HEK293 (cell line): Measurements from ENCODE around the gene PIP4K2B.
A peak's percentile ranks its signal among the peaks of the same experiment; 100 is the strongest.

Experiments
- EGR2 ChIP-seq: fragments of 450-650 bp; formaldehyde crosslinking; IDR thresholded peaks from 2 replicates; pipeline ENCODE4 v1.5.1; 2016; ENCODE audit warnings: low read depth, missing biosample characterization, missing genetic modification characterization
- KLF16 ChIP-seq: fragments of 450-650 bp; formaldehyde crosslinking; IDR thresholded peaks from 2 replicates; pipeline ENCODE4 v1.5.1; 2017; ENCODE audit warnings: missing biosample characterization, missing genetic modification characterization
- YY1 ChIP-seq: fragments of 450-650 bp; formaldehyde crosslinking; IDR thresholded peaks from 2 replicates; pipeline ENCODE4 v1.5.1; 2018; ENCODE audit warnings: missing biosample characterization, missing genetic modification characterization
- ZBTB21 ChIP-seq: fragments of 450-650 bp; formaldehyde crosslinking; IDR thresholded peaks from 2 replicates; pipeline ENCODE4 v1.5.1; 2017; ENCODE audit warnings: missing biosample characterization, missing genetic modification characterization
- ZBTB48 ChIP-seq: fragments of 450-650 bp; formaldehyde crosslinking; IDR thresholded peaks from 2 replicates; pipeline ENCODE4 v1.5.1; 2016; ENCODE audit warnings: missing biosample characterization, missing genetic modification characterization
- ZNF157 ChIP-seq: fragments of 450-650 bp; formaldehyde crosslinking; IDR thresholded peaks from 2 replicates; pipeline ENCODE4 v1.5.1; 2016; ENCODE audit warnings: missing biosample characterization, missing genetic modification characterization
- ZNF211 ChIP-seq: fragments of 450-650 bp; formaldehyde crosslinking; IDR thresholded peaks from 2 replicates; pipeline ENCODE4 v1.5.1; 2016; ENCODE audit warnings: low read depth, missing biosample characterization, missing genetic modification characterization
- ZNF335 ChIP-seq: fragments of 450-650 bp; formaldehyde crosslinking; conservative IDR thresholded peaks from 2 replicates; pipeline ENCODE4 v1.5.1; 2016; ENCODE audit warnings: missing biosample characterization, missing genetic modification characterization
- ZNF423 ChIP-seq: fragments of 450-650 bp; formaldehyde crosslinking; IDR thresholded peaks from 2 replicates; pipeline ENCODE4 v1.5.1; 2016; ENCODE audit warnings: missing biosample characterization, missing genetic modification characterization
- ZNF433 ChIP-seq: fragments of 450-650 bp; formaldehyde crosslinking; IDR thresholded peaks from 2 replicates; pipeline ENCODE4 v1.5.1; 2016; ENCODE audit warnings: missing biosample characterization, missing genetic modification characterization, low read depth
- ZNF510 ChIP-seq: fragments of 450-650 bp; formaldehyde crosslinking; IDR thresholded peaks from 2 replicates; pipeline ENCODE4 v1.5.1; 2018; ENCODE audit warnings: mild to moderate bottlenecking, missing genetic modification characterization, missing biosample characterization; ENCODE audit not compliant: insufficient replicate concordance
- ZNF530 ChIP-seq: fragments of 450-650 bp; formaldehyde crosslinking; IDR thresholded peaks from 2 replicates; pipeline ENCODE4 v1.5.1; 2016; ENCODE audit warnings: low read depth, missing biosample characterization, missing genetic modification characterization
- ZNF558 ChIP-seq: fragments of 450-650 bp; formaldehyde crosslinking; IDR thresholded peaks from 2 replicates; pipeline ENCODE4 v1.5.1; 2016; ENCODE audit warnings: missing biosample characterization, missing genetic modification characterization
- ZNF600 ChIP-seq: fragments of 450-650 bp; formaldehyde crosslinking; IDR thresholded peaks from 2 replicates; pipeline ENCODE4 v1.5.1; 2016; ENCODE audit warnings: missing biosample characterization, missing genetic modification characterization
- ZNF623 ChIP-seq: fragments of 450-650 bp; formaldehyde crosslinking; IDR thresholded peaks from 2 replicates; pipeline ENCODE4 v1.5.1; 2016; ENCODE audit warnings: missing biosample characterization, missing genetic modification characterization
- ZNF624 ChIP-seq: fragments of 450-650 bp; formaldehyde crosslinking; IDR thresholded peaks from 2 replicates; pipeline ENCODE4 v1.5.1; 2017; ENCODE audit warnings: missing biosample characterization, missing genetic modification characterization
- TF ChIP-seq, protein P1 (sequence below): fragments of 450-650 bp; formaldehyde crosslinking; IDR thresholded peaks from 2 replicates; pipeline ENCODE4 v1.5.1; 2016; ENCODE audit warnings: missing biosample characterization, missing genetic modification characterization
- TF ChIP-seq, protein P2 (sequence below): fragments of 450-650 bp; formaldehyde crosslinking; IDR thresholded peaks from 2 replicates; pipeline ENCODE4 v1.5.1; 2016; ENCODE audit warnings: missing biosample characterization, missing genetic modification characterization, low read depth
- TF ChIP-seq, protein P3 (sequence below): fragments of 450-650 bp; formaldehyde crosslinking; IDR thresholded peaks from 2 replicates; pipeline ENCODE4 v1.5.1; 2016; ENCODE audit warnings: missing biosample characterization, missing genetic modification characterization
- TF ChIP-seq, protein P4 (sequence below): fragments of 450-650 bp; formaldehyde crosslinking; IDR thresholded peaks from 2 replicates; pipeline ENCODE4 v1.5.0; 2017; ENCODE audit warnings: missing biosample characterization, missing genetic modification characterization, borderline replicate concordance
- TF ChIP-seq, protein P5 (sequence below): fragments of 450-650 bp; formaldehyde crosslinking; IDR thresholded peaks from 2 replicates; pipeline ENCODE4 v1.5.1; 2016; ENCODE audit warnings: missing biosample characterization, missing genetic modification characterization
- TF ChIP-seq, protein P6 (sequence below): fragments of 450-650 bp; formaldehyde crosslinking; IDR thresholded peaks from 2 replicates; pipeline ENCODE4 v1.5.1; 2016; ENCODE audit warnings: missing biosample characterization, missing genetic modification characterization
- TF ChIP-seq, protein P7 (sequence below): fragments of 450-650 bp; formaldehyde crosslinking; IDR thresholded peaks from 2 replicates; pipeline ENCODE4 v1.5.1; 2016; ENCODE audit warnings: missing biosample characterization, missing genetic modification characterization

The PIP4K2B gene

DNA sequence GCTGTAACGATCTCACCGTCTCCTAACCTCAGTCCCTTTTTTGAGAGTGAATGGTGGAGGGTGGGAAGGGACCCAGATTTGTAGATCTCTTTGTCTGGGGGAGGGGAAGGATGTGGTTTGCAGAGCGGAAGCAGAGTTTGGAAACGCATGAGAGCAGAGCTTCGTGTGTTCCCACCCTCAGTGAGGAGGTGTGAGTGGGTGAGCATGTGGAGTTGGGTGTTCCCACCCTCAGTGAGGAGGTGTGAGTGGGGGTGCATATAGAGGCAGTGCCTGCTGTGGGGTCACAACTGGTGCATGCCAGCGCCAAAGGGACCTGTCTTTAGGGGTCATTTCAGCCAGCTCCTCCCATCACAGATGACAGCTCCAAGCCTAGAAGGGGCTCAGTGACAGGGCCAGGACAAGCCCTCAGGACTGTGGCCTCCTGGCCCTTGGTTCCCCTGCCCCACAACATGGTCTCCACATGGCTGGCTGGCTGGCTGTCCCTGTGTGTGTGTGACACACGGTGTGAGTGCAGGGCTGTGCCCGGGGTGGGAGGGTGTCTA is 71.0 kb downstream of the PIP4K2B start (continued):
- TF ChIP-seq, protein P1, sequence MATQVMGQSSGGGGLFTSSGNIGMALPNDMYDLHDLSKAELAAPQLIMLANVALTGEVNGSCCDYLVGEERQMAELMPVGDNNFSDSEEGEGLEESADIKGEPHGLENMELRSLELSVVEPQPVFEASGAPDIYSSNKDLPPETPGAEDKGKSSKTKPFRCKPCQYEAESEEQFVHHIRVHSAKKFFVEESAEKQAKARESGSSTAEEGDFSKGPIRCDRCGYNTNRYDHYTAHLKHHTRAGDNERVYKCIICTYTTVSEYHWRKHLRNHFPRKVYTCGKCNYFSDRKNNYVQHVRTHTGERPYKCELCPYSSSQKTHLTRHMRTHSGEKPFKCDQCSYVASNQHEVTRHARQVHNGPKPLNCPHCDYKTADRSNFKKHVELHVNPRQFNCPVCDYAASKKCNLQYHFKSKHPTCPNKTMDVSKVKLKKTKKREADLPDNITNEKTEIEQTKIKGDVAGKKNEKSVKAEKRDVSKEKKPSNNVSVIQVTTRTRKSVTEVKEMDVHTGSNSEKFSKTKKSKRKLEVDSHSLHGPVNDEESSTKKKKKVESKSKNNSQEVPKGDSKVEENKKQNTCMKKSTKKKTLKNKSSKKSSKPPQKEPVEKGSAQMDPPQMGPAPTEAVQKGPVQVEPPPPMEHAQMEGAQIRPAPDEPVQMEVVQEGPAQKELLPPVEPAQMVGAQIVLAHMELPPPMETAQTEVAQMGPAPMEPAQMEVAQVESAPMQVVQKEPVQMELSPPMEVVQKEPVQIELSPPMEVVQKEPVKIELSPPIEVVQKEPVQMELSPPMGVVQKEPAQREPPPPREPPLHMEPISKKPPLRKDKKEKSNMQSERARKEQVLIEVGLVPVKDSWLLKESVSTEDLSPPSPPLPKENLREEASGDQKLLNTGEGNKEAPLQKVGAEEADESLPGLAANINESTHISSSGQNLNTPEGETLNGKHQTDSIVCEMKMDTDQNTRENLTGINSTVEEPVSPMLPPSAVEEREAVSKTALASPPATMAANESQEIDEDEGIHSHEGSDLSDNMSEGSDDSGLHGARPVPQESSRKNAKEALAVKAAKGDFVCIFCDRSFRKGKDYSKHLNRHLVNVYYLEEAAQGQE (tag by site-specific recombination), result no peak
- TF ChIP-seq, protein P2, sequence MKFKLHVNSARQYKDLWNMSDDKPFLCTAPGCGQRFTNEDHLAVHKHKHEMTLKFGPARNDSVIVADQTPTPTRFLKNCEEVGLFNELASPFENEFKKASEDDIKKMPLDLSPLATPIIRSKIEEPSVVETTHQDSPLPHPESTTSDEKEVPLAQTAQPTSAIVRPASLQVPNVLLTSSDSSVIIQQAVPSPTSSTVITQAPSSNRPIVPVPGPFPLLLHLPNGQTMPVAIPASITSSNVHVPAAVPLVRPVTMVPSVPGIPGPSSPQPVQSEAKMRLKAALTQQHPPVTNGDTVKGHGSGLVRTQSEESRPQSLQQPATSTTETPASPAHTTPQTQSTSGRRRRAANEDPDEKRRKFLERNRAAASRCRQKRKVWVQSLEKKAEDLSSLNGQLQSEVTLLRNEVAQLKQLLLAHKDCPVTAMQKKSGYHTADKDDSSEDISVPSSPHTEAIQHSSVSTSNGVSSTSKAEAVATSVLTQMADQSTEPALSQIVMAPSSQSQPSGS, result no peak
- TF ChIP-seq ZNF624 (tag by site-specific recombination), result no peak
- no peak for TF ChIP-seq ZNF510 (tag by site-specific recombination)
- TF ChIP-seq ZNF433 (tag by site-specific recombination), result no peak
- TF ChIP-seq KLF16 (tag by site-specific recombination), result no peak
- TF ChIP-seq YY1 (tag by site-specific recombination), result no peak
- TF ChIP-seq ZNF530, result no peak
- no peak for TF ChIP-seq ZNF623 (tag by site-specific recombination)
- TF ChIP-seq, protein P3, sequence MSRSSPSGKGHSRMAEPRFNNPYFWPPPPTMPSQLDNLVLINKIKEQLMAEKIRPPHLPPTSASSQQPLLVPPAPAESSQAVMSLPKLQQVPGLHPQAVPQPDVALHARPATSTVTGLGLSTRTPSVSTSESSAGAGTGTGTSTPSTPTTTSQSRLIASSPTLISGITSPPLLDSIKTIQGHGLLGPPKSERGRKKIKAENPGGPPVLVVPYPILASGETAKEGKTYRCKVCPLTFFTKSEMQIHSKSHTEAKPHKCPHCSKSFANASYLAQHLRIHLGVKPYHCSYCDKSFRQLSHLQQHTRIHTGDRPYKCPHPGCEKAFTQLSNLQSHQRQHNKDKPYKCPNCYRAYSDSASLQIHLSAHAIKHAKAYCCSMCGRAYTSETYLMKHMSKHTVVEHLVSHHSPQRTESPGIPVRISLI (tag by site-specific recombination), result no peak
- peak; percentile 91 for TF ChIP-seq EGR2 (tag by site-specific recombination)
- TF ChIP-seq, protein P4, sequence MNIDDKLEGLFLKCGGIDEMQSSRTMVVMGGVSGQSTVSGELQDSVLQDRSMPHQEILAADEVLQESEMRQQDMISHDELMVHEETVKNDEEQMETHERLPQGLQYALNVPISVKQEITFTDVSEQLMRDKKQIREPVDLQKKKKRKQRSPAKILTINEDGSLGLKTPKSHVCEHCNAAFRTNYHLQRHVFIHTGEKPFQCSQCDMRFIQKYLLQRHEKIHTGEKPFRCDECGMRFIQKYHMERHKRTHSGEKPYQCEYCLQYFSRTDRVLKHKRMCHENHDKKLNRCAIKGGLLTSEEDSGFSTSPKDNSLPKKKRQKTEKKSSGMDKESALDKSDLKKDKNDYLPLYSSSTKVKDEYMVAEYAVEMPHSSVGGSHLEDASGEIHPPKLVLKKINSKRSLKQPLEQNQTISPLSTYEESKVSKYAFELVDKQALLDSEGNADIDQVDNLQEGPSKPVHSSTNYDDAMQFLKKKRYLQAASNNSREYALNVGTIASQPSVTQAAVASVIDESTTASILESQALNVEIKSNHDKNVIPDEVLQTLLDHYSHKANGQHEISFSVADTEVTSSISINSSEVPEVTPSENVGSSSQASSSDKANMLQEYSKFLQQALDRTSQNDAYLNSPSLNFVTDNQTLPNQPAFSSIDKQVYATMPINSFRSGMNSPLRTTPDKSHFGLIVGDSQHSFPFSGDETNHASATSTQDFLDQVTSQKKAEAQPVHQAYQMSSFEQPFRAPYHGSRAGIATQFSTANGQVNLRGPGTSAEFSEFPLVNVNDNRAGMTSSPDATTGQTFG, result no peak
- peak; percentile 49; the same call in 1 of the 2 replicates for TF ChIP-seq ZNF600 (tag by site-specific recombination)
- TF ChIP-seq, protein P5, sequence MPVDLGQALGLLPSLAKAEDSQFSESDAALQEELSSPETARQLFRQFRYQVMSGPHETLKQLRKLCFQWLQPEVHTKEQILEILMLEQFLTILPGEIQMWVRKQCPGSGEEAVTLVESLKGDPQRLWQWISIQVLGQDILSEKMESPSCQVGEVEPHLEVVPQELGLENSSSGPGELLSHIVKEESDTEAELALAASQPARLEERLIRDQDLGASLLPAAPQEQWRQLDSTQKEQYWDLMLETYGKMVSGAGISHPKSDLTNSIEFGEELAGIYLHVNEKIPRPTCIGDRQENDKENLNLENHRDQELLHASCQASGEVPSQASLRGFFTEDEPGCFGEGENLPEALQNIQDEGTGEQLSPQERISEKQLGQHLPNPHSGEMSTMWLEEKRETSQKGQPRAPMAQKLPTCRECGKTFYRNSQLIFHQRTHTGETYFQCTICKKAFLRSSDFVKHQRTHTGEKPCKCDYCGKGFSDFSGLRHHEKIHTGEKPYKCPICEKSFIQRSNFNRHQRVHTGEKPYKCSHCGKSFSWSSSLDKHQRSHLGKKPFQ (tag by site-specific recombination), result peak; percentile 95
- TF ChIP-seq ZBTB48 (tag by site-specific recombination), result peak; percentile 63
- TF ChIP-seq, protein P6, sequence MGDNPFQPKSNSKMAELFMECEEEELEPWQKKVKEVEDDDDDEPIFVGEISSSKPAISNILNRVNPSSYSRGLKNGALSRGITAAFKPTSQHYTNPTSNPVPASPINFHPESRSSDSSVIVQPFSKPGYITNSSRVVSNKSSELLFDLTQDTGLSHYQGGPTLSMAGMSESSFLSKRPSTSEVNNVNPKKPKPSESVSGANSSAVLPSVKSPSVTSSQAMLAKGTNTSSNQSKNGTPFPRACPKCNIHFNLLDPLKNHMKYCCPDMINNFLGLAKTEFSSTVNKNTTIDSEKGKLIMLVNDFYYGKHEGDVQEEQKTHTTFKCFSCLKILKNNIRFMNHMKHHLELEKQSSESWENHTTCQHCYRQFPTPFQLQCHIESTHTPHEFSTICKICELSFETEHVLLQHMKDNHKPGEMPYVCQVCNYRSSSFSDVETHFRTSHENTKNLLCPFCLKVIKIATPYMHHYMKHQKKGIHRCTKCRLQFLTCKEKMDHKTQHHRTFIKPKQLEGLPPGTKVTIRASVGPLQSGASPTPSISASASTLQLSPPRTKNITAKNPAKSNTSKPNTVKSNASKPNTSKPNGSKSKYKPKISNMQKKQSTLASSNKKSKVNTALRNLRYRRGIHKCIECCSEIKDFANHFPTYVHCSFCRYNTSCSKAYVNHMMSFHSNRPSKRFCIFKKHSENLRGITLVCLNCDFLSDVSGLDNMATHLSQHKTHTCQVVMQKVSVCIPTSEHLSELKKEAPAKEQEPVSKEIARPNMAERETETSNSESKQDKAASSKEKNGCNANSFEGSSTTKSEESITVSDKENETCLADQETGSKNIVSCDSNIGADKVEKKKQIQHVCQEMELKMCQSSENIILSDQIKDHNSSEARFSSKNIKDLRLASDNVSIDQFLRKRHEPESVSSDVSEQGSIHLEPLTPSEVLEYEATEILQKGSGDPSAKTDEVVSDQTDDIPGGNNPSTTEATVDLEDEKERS (tag by site-specific recombination), result no peak
- no peak for TF ChIP-seq ZNF335 (tag by site-specific recombination)
- no peak for TF ChIP-seq ZNF157 (tag by site-specific recombination)
- TF ChIP-seq, protein P7, sequence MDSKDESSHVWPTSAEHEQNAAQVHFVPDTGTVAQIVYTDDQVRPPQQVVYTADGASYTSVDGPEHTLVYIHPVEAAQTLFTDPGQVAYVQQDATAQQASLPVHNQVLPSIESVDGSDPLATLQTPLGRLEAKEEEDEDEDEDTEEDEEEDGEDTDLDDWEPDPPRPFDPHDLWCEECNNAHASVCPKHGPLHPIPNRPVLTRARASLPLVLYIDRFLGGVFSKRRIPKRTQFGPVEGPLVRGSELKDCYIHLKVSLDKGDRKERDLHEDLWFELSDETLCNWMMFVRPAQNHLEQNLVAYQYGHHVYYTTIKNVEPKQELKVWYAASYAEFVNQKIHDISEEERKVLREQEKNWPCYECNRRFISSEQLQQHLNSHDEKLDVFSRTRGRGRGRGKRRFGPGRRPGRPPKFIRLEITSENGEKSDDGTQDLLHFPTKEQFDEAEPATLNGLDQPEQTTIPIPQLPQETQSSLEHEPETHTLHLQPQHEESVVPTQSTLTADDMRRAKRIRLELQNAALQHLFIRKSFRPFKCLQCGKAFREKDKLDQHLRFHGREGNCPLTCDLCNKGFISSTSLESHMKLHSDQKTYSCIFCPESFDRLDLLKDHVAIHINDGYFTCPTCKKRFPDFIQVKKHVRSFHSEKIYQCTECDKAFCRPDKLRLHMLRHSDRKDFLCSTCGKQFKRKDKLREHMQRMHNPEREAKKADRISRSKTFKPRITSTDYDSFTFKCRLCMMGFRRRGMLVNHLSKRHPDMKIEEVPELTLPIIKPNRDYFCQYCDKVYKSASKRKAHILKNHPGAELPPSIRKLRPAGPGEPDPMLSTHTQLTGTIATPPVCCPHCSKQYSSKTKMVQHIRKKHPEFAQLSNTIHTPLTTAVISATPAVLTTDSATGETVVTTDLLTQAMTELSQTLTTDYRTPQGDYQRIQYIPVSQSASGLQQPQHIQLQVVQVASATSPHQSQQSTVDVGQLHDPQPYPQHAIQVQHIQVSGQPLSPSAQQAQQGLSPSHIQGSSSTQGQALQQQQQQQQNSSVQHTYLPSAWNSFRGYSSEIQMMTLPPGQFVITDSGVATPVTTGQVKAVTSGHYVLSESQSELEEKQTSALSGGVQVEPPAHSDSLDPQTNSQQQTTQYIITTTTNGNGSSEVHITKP (tag by site-specific recombination), result no peak
- TF ChIP-seq ZBTB21 (tag by site-specific recombination), result no peak
- no peak for TF ChIP-seq ZNF211 (tag by site-specific recombination)
- no peak for TF ChIP-seq ZNF423 (tag by site-specific recombination)
- no peak for TF ChIP-seq ZNF558
